ENCODE data around the gene MRPS17.
A peak's percentile ranks its signal among the peaks of the same experiment; 100 is the strongest.
"Not testable (repeated sequence)": the region's sequence is repeated elsewhere in the genome, so short reads cannot be mapped to it uniquely, and the experiment has no call there.

The MRPS17 gene

DNA sequence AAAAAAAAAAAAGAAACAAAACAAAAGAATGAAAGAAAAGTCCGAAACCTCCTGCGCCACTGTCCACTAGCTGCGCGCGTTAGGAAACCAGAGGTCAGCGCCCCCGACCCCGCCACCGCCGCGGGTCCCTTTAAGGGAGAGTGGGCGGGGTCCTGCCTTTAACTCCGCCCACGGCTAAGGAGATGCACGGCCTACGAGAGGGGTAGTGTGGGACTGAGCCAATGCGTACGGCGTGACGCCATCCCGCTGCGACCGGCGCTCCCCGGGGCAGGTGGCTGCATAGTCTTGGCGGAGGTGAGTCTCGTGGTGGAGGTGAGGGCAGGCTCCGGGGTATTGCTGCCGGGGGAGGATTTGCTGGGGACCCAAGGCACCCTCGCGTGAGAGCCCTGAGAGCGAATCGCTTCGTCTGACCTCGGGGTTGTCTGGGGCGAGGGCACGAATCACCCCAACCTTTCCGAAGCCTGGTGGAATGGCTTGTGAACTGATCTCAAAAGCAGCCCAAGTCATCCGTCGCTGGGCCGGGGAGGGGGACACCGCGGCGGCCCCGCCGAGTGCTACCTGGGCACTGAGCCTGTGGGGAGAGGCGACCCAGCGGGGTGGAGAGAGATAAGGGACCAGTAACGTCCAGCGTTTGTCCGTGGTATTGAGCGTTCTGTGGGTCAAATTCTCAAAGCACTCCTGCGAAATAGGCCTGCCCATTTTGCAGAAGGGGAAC is at the start of gene MRPS17:
MRPS17 (plus strand) TSS at position 241 of the 715 bp plus-strand sequence. CDS start 1,319 bp downstream, outside the sequence.
- DNase-seq = peak; percentile 62 to 84

DNA sequence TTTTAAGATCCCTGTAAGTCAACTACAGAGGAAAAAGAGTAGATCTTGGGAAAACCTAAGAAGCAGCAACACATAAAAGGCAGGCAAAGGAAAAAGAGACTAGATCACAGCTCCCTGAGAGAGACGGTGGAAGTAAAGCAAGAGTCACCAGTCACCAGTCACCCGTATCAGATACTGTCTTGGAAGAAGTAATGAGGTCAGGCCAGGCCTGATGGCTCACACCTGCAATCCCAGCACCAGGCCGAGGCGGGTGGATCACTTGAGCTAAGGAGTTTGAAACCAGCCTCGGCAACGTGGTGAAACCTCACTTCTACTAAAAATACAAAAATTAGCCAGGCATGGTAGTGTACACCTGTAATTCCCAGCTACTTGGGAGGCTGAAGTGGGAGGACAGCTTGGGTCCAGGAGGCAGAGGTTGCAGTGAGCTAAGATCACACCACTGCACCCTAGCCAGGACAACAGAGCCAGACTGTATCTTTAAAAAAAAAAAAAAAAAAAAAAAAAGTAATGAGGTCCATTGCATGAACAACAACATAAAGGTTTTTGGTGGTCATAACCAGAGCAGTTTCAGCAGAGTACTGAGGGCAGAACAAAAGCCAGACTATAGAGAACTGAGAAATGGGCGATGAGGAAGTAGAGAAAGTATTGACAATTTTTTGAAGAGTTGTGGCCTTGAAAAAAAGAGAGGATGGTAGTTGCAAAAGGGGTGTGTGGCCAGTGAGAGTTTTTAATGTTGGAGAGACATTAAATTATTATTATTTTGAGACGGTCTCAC is 47.5 kb upstream of the MRPS17 start:
- no peak for DNase-seq

DNA sequence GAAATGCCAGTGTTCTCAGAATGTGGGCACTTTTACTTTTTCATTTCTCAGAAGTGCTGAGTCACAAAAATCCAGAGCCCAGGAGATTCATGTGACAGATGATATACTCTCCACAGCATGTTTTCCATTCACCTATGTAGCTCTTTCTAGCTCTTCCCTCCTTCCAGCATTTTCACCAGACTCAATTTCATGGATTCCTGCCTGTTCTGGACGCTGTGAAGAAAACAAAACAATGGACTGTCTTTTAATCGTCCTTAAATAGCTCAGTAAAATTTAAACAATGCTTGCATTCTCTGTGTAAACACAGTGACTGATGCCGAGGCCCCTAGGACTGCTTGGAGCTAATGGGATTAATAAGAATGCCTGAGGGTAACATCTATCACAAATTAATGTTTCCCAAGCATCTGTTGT is 38.9 kb upstream of the MRPS17 start:
- DNase-seq = no peak

DNA sequence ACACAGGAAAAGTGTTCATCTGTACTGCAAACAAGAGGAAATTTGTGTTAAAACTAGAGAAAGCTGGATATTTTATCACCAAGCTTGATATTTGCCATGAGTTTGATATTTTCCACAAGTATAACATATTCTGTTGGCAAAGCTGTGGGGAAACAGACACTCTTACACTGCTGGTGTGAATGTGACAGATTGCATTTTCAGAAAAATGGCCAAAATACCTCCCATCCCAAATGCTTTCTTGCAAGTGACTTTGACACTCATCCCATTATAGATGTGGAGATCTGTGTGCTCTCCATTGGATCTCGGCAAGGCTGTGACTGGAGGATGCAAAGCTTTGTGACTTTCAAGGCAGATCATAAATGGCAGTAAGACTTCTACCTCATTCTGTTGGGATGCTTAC is 33.9 kb upstream of the MRPS17 start:
- DNase-seq = no peak

- DNase-seq = no peak
Measured at GRCh38 chr7:55928006-55928767, 23.5 kb upstream of the MRPS17 start.

DNA sequence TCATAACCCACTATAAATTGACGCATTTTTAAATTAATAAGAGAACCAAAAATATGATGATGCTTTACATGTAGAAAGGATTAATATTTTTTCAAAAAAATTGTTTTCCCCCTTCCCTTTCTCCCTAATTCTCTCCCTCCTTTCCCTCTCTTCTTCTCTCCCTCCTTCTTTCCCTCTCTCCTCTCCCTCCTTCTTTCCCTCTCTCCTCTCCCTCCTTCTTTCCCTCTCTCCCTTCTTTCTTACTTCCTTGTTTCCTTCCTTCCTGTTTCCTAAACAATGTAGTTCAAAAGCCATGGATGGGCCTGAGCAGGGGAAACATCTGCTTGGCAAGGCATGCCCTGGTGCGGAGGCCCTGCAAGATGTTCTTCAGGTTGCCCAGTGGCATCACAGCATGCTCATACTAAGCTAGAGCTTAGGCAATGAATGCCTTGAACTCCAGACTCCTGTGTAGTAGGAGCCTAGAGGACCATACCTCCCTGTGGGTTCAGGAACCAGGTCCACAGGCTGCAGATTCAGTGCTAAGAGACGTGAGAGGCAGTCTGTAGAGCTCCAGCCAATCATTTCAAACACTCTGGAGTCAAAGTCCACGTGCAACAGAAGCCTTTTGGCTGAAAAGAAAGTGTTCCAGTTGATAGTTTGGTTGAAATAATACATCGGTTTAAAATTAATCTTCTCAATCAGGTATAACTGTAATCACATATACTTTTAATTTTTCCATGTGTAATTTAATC is 20.1 kb upstream of the MRPS17 start:
- no peak for DNase-seq

DNA sequence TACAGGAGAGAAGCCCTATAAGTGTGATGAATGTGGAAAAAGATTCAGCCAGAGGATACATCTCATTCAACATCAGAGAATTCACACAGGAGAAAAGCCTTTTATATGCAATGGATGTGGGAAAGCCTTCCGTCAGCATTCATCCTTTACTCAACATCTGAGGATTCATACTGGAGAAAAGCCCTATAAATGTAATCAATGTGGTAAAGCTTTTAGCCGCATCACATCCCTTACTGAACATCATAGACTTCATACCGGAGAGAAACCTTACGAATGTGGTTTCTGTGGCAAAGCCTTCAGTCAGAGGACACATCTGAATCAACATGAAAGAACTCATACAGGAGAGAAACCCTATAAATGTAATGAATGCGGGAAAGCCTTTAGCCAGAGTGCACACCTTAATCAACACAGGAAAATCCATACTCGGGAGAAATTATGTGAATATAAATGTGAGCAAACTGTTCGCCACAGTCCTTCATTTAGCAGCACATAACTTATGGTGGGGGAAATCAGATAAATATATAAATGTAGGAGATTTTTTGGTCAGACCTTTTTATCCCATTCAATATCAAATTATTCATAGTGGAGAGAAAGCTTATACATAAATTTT is 12.1 kb upstream of the MRPS17 start:
- no peak for DNase-seq

GRCh38 chr7:55946545-55946944 is 5.1 kb upstream of the MRPS17 start:
- DNase-seq = no peak

- DNase-seq = not testable (repeated sequence)
Measured at GRCh38 chr7:55952352-55952671, 635 bp downstream of the MRPS17 start.

DNA sequence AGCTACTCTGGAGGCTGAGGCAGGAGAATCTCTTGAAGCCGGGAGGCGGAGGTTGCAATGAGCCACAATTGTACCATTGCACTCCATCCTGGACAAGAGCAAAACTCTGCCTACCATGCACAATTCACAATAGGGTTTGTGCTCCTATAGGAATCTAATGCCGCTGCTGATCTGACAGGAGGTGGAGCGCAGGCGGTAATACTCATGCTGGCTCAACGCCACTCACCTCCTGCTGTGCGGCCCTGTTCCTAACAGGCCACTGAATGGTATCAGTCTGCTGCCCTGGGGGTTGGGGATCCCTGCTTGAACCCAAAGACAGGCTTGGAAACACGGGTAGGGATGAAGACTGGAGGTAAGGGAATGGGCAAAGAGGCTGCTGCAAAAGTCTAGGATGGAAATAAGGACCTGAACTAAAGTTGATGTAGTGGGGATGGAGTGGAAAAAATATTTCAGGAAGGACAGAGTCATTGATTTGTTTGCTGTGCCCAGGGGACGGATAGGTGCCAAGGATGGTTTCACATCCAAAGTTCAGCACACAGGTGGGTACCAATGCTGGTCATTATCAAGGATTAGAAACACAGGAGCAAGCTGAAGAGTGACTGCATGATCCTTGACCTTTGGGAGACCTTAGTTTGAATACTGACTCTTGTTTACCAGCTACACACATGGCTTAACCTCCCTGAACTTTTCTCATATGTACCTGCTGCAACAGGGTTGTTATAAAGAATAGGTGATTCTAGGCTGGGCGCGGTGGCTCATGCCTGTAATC is 2.2 kb downstream of the MRPS17 start:
- DNase-seq = no peak

- no peak for DNase-seq
Measured at GRCh38 chr7:55957190-55957589, 5.5 kb downstream of the MRPS17 start.

DNA sequence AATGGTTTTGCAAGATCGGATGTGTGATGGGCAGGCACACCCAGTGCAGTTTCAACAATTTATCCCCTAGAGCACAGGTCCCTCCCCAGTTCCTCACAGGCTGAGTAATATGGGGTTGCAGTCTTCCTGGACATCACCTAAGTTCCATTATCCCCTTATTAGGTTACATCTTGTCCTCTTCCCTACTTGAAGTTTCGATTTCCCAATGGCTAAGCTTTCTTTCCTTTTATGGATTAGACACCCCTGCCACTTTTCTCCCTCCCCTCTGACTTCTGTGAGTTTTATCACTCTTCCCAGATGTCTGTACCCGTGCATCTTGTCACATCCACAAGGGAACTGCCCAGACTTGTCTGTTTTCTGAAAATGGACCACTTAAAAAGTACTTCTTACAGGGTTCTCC is 10.3 kb downstream of the MRPS17 start:
- no peak for DNase-seq

- DNase-seq = no peak
Measured at GRCh38 chr7:55963584-55964168, 12.0 kb downstream of the MRPS17 start.

GRCh38 chr7:55964261-55965099 is 12.8 kb downstream of the MRPS17 start, which contains the start of gene NIPSNAP2:
NIPSNAP2 (plus strand) TSS chr7:55964585; CDS start chr7:55964610, 25 bp downstream.
- peak; percentile 46 to 68 for DNase-seq

DNA sequence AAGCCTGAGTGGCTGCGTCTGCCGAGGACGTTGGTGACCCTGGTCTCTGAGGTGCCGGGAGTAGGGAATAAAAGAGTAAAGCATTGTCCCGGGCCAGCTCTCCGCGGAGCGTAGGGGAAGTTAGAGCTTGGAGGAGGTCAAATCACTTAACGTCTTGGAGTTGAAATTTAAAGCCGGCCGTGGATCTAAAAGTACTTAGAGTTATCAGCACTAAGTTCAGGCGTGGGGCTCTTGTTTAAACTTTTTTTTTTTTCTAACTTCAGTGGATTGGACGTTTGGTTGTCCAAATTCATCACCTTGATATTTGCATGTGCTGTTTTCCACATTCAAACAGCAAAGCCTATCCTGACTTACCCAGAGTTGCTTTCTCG is 13.4 kb downstream of the MRPS17 start:
- DNase-seq = peak in 1 of 2 experiments; percentile 46

- DNase-seq = no peak
Measured at GRCh38 chr7:55965805-55966421, 14.2 kb downstream of the MRPS17 start.

DNA sequence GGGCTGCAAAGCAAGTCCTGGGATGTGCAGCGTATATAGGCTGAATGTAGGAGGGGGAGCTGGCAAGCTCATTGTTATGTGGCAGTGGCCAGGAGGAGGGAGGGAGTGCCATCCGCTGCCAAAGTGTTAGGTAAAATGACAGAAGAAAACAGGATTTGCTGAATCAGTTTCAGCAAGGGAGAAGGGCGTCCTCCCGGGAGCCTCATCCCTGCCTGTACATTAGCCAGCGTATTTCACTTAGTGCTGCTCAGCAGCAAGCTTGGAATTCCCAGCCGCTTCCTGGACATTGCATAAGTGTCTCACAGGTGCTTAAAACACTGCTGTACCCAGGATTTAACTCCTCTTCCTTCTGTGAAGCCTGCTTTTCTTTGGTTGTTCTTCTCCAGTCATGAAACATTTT is 15.2 kb downstream of the MRPS17 start:
- no peak for DNase-seq

DNA sequence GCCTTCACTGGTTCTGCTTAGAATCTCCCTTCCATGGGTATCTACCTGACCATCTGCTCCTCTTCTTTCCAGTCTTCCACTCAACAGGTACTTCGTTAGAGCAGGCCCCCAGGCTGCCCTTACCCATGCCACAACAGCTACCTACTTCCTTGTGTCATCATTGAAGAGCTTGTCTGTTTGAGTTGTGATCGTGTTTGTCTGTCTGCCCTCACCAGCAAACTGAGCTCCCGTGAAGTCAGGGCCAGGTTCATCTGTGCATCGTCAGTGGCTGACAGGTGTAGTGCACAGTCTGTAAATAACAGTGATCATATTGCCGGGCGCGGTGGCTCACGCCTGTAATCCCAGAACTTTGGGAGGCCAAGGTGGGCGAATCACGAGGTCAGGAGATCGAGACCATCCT is 17.7 kb downstream of the MRPS17 start:
- no peak for DNase-seq

- no peak for DNase-seq
Measured at GRCh38 chr7:55970561-55970960, 18.9 kb downstream of the MRPS17 start.

- DNase-seq = no peak
Measured at GRCh38 chr7:55970978-55971377, 19.3 kb downstream of the MRPS17 start.
